Measurements from ENCODE around the gene BBS2.
A peak's percentile ranks its signal among the peaks of the same experiment; 100 is the strongest.

BBS2 gene

DNA sequence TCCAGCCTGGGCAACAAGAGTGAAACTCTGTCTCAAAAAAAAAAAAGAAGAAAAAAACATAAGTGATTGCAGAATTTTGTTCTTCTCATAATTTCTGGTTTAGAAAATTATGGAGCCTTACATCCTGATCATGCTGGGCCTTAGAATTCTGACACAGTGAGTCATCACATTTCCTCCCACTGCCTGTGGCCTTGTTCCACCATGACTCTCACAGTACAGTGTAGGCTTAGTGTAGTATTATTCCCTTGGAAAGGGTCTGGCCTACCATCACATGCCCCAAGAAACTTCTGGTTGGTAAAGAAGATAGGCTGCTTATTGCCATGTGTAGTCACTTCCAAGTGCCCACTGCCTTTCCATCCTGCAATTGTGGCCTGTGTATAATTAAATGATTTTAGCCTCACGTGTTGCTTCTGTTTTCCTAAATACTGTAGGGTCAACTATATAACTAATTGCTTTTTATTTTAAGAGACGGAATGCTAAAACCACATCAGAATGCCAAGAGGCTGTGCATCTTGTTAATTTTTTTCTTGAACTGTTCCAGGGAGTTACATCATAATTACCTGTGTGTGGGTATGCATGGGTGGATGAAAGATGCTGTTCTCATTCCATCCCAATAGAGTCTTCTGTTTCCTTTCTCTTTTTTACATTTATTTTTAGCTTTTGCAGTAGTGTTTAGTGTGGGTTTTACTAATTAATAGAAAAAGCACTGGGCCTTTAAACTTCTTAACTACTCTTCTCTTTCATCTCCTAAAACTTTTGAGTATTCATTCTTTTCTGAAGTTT, 42.5 kb downstream of the BBS2 start:
- Mint-ChIP-seq H3K4me3 (no peak overlapping the region), H3K36me3 (ENCODE audit: low read depth) (peaks cover 43% of the 10 kb centered on the region), H3K27me3 (ENCODE audit: low read depth) (no peaks in the 10 kb centered on the region), H3K27ac (no peak overlapping the region), H3K4me1 (ENCODE audit: low read depth) (peaks cover 7% of the 10 kb centered on the region), H3K9me3 (no peaks in the 10 kb centered on the region)
- DNase-seq (ENCODE audit: low spot score), result no peak

DNA sequence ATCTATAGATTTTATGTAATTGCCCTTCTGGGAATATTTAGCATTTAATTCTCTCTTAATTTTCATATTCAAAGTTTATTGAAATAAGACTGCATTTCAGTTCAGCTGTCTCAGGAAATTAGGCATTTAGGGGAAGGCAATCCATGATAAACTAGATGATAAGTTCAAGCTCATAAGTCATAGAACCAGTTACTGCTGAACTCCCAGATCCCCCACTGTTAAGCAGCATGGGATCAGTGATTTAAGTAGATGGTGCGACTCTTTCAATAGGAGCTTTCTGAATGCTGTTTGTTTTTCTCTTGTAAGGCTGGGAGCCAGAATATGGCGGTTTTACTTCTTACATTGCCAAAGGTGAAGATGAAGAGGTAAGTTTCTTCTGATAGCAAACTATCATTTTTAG, 44.6 kb downstream of the BBS2 start:
- no peak overlapping the region for H3K27ac Mint-ChIP-seq
- DNase-seq (ENCODE audit: low spot score), result no peak
- H3K4me3 Mint-ChIP-seq, result no peak overlapping the region
- H3K9me3 Mint-ChIP-seq, result no peaks in the 10 kb centered on the region
- no peaks in the 10 kb centered on the region for H3K27me3 Mint-ChIP-seq (ENCODE audit: low read depth)
- H3K4me1 Mint-ChIP-seq (ENCODE audit: low read depth), result peaks cover 7% of the 10 kb centered on the region
- H3K36me3 Mint-ChIP-seq (ENCODE audit: low read depth), result peaks cover 52% of the 10 kb centered on the region

DNA sequence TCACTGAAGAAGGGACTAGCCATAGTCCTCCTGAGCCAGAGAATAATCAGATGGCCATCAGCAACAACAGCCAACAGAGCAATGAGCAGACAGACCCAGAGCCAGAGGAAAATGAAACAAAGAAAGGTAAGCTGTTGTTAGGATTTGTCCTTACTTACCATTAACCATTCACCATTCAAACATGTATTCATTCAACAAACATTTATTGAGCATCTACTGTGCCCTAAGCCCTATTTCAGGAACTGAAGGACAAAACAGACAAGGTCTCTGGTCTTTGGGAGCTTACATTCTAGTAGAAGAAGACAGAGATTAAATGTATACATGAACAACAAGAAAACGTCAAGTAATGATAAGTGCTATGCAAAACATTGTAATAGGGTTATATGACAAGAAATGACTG, 49.2 kb downstream of the BBS2 start:
- Mint-ChIP-seq H3K4me3 (no peak overlapping the region), H3K9me3 (no peaks in the 10 kb centered on the region), H3K36me3 (ENCODE audit: low read depth) (peaks cover 65% of the 10 kb centered on the region), H3K27ac (no peak overlapping the region), H3K4me1 (ENCODE audit: low read depth) (no peaks in the 10 kb centered on the region), H3K27me3 (ENCODE audit: low read depth) (no peaks in the 10 kb centered on the region)
- DNase-seq (ENCODE audit: low spot score), result no peak

DNA sequence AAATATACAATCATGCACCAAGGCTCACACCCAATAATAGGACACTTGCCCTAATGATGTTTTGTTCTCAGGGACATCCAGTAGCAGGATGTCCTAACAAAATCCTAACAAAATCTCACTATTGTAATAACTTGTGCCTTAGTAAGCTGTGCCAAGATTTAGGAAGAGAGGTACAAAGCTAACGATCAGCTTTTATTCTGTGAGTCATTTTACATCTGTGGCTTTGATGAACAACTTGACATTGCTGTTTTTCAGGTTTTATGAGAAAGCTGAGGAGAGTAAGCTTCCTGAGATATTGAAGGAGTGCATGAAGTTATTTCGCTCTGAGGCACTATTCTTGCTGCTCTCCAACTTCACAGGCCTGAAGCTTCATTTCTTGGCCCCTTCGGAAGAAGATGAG, 49.6 kb downstream of the BBS2 start:
- Mint-ChIP-seq H3K27ac (no peak overlapping the region), H3K36me3 (ENCODE audit: low read depth) (peaks cover 65% of the 10 kb centered on the region)

DNA sequence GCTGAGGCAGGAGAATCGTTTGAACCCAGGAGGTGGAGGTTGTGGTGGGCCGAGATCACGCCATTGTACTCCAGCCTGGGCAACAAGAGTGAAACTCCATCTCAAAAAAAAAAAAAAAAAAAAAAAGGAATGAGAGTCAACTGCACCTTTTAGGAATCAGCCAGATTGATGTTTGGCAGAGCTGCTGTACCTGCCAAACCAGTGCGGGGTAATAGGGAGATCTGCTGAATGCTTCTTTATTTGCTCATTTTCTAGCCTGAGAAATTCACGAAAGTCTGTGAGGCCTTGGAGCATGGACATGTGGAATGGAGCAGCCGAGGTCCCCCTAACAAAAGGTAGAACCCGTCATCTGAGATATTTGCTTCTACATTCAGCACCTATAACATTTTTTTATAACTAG, 50.1 kb downstream of the BBS2 start:
- H3K9me3 Mint-ChIP-seq, result no peaks in the 10 kb centered on the region
- H3K27ac Mint-ChIP-seq, result no peak overlapping the region
- H3K27me3 Mint-ChIP-seq (ENCODE audit: low read depth), result no peaks in the 10 kb centered on the region
- H3K4me1 Mint-ChIP-seq (ENCODE audit: low read depth), result no peaks in the 10 kb centered on the region
- no peak overlapping the region for H3K4me3 Mint-ChIP-seq
- peaks cover 61% of the 10 kb centered on the region for H3K36me3 Mint-ChIP-seq (ENCODE audit: low read depth)
- DNase-seq (ENCODE audit: low spot score), result no peak

More for the DNA sequence above, 49.6 kb downstream of the BBS2 start:
- Mint-ChIP-seq H3K9me3 (no peaks in the 10 kb centered on the region), H3K4me3 (no peak overlapping the region), H3K4me1 (ENCODE audit: low read depth) (no peaks in the 10 kb centered on the region), H3K27me3 (ENCODE audit: low read depth) (no peaks in the 10 kb centered on the region)
- DNase-seq (ENCODE audit: low spot score), result no peak

DNA sequence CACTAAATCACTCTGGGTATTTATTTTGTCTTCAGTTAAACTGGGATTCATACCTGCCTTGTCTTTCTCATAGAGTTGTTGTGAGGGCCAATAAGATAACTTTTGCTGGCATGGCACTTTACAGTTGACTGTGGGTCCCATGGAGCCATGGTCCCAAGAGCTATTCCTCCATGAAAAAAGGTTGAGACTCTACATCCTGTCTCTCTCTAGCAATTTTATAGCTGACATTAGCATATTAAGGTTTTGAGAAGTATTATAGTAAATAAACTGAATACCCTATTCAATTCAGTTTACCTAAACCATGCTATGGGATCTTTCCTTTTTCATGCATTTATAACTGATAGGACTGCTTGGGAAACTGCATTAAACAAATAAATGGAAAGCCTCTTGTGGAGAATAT, 51.0 kb downstream of the BBS2 start:
- no peak overlapping the region for H3K4me3 Mint-ChIP-seq
- DNase-seq (ENCODE audit: low spot score), result no peak
- no peaks in the 10 kb centered on the region for H3K4me1 Mint-ChIP-seq (ENCODE audit: low read depth)
- no peaks in the 10 kb centered on the region for H3K27me3 Mint-ChIP-seq (ENCODE audit: low read depth)
- no peak overlapping the region for H3K27ac Mint-ChIP-seq
- peaks cover 69% of the 10 kb centered on the region for H3K36me3 Mint-ChIP-seq (ENCODE audit: low read depth)
- no peaks in the 10 kb centered on the region for H3K9me3 Mint-ChIP-seq

DNA sequence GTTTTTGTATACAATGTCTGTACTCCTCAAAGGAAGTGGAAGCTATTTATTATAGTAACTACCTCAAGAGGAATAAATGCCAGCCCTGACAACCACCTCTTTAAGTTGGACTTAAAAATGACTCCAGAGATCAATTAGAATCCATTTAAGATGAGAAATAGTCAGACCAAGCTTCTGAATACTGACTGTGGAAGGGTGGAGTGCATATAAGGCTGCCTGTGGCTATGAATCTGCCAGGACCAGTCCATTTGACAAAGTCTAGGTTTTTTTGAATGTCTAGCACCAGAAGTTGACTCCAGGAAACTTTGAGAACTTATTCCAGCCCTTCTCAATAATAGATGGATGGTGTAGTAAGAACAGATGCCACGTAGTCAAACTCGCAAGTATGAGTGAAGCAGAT, 53.5 kb downstream of the BBS2 start:
- no peak overlapping the region for H3K4me3 Mint-ChIP-seq
- DNase-seq (ENCODE audit: low spot score), result no peak
- H3K4me1 Mint-ChIP-seq (ENCODE audit: low read depth), result no peaks in the 10 kb centered on the region
- peaks cover 71% of the 10 kb centered on the region for H3K36me3 Mint-ChIP-seq (ENCODE audit: low read depth)
- H3K9me3 Mint-ChIP-seq, result no peaks in the 10 kb centered on the region
- no peaks in the 10 kb centered on the region for H3K27me3 Mint-ChIP-seq (ENCODE audit: low read depth)
- no peak overlapping the region for H3K27ac Mint-ChIP-seq

DNA sequence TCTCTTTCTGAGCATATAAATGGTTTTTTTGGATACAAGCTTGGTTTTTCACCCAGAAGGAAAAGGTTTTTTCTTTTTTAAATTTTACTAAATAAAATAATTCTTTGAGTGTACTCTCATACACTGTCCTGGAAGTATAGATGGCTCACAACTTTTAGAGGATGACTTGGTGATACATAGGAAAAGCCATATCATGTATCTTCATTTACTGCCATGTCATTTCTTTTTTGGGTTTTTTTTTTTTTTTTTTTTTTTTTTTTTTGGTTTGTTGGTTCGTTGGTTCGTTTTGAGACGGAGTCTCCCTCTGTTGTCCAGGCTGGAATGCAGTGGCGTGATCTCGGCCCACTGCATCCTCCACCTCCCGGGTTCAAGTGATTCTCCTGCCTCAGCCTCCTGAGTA, 56.7 kb downstream of the BBS2 start:
- no peak for DNase-seq (ENCODE audit: low spot score)
- Mint-ChIP-seq H3K9me3 (no peaks in the 10 kb centered on the region), H3K36me3 (ENCODE audit: low read depth) (peaks cover 60% of the 10 kb centered on the region), H3K4me1 (ENCODE audit: low read depth) (no peaks in the 10 kb centered on the region), H3K27me3 (ENCODE audit: low read depth) (no peaks in the 10 kb centered on the region), H3K4me3 (no peak overlapping the region), H3K27ac (no peak overlapping the region)

DNA sequence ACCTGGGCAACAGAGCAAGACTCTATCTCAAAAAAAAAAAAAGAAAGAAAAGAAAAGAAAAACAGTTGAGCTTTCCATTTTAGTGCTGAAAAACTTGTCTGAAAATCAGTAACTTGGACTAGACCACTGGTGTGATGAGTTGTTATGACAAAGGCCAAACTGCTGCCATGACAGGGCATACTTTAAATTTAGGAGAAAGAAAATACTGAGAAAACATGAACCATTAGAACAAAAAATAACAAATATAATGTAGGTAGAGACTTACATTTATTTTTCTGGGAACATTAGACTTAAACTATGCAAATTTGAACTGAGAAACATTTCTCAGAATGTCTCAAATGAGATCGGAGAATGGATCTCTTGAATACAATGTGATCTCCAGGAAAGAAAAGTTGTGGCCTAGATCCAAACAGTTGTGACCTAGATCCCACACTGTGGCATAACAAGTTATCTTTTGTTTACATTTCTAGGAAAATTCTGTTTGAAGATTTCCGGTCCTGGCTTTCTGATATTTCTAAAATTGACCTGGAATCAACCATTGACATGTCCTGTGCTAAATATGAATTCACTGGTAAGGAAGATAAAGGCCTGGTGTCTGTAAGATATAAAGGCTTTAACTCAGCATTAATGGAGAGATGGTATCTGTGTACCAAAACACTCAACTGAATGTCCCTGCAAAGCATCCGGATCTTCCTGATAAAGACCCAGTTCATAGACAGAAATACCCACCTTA, 57.6 kb downstream of the BBS2 start:
- Mint-ChIP-seq H3K36me3 (ENCODE audit: low read depth) (peaks cover 57% of the 10 kb centered on the region), H3K4me3 (no peak overlapping the region), H3K27me3 (ENCODE audit: low read depth) (no peaks in the 10 kb centered on the region), H3K9me3 (no peaks in the 10 kb centered on the region), H3K4me1 (ENCODE audit: low read depth) (no peaks in the 10 kb centered on the region), H3K27ac (no peak overlapping the region)
- DNase-seq (ENCODE audit: low spot score), result no peak

DNA sequence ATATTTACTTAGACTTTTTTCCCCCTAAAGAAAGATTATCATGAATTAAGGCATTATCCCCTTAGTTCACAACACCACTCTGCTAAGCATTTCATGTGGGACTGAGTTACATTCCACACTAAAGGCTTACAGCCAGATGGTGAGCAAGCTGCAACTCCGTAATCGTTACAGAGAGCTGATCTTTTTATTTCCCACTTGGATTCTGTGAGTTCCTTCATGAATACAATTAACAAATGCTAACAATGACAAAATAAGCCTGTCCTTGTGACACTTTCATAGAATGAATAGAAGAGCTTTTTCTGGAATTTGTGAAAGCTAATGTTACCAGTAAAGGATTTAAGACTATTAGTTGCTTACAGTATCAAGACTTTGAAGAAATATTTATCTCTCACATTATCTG, 59.7 kb downstream of the BBS2 start:
- peaks cover 58% of the 10 kb centered on the region for H3K36me3 Mint-ChIP-seq (ENCODE audit: low read depth)
- H3K9me3 Mint-ChIP-seq, result no peaks in the 10 kb centered on the region
- DNase-seq (ENCODE audit: low spot score), result no peak
- H3K4me3 Mint-ChIP-seq, result no peak overlapping the region
- no peak overlapping the region for H3K27ac Mint-ChIP-seq
- H3K4me1 Mint-ChIP-seq (ENCODE audit: low read depth), result peaks cover 9% of the 10 kb centered on the region
- H3K27me3 Mint-ChIP-seq (ENCODE audit: low read depth), result no peaks in the 10 kb centered on the region

DNA sequence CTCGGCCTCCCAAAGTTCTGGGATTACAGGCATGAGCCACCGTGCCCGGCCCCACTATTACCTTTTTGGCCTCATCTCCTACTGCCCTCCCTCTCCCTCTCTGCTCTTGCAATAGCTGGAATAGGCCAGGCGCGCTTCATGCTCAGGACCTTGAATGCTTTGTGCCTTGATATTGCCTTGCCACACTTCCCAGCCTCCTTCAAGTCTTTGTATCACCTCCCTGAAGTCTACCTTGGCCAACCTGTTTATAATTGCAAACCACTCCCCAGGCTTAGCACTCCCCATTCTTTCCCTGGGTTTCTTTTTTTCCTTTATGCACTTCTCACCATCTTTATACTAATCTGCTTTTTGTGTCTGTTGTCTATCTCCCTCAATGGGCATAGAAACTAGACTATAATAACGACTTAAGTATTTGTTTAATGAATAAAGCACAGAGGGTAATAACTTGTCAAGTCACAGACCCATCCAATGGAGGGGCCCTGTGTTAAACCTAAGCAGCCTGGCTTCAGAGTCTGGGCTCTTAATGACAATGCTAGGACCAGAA, 61.8 kb downstream of the BBS2 start:
- no peaks in the 10 kb centered on the region for H3K9me3 Mint-ChIP-seq
- no peak overlapping the region for H3K27ac Mint-ChIP-seq
- peaks cover 61% of the 10 kb centered on the region for H3K36me3 Mint-ChIP-seq (ENCODE audit: low read depth)
- no peak for DNase-seq (ENCODE audit: low spot score)
- no peak overlapping the region for H3K4me3 Mint-ChIP-seq
- H3K4me1 Mint-ChIP-seq (ENCODE audit: low read depth), result peaks cover 12% of the 10 kb centered on the region
- H3K27me3 Mint-ChIP-seq (ENCODE audit: low read depth), result no peaks in the 10 kb centered on the region

DNA sequence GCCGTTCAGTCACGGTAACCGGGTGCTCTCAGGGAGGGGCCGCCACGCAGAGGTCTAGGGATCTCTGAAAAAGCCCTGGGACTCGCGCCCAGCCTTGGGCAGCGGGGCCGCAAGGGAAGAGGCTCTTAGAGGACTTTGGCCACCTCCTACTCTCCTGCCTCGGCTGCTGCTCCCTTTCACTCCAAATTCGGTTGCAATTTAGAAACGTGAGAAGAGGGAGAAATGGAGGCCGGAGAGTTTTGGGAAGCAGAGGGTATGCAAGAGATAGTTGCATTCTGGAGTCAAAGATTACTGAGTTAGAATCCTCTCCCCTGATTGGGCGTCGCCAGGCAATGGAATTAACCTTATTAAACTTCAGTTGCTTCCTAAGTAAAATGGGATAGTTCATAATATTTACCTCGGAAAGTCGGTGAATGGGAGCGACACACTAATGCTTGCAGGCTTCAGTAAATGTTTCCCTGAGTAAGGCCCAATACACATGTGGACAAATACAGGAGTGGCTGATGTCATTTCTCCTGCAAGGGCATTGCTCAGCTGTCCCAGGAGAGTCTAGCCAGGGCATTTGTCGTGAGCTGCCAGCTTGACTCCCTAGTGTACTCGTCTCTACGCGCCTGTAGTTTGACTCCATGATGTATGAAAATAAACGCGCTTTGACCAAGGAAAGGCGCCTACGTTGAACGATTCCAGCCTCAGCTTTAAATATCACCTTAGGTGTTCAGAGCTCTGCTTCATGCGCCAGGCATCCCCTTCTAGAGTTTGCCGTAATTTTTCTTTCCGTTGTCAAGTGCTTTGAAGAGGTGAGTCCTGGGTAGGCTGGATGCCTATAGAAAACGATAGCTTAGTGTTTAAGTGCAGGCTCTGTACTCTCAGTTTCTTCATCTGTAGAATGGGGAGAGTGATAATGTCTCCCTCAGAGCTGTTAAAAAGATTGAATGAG, 67.8 kb downstream of the BBS2 start:
- H3K4me1 Mint-ChIP-seq (ENCODE audit: low read depth), result peaks cover 47% of the 10 kb centered on the region
- DNase-seq (ENCODE audit: low spot score), result no peak
- H3K9me3 Mint-ChIP-seq, result no peaks in the 10 kb centered on the region
- H3K27me3 Mint-ChIP-seq (ENCODE audit: low read depth), result no peaks in the 10 kb centered on the region
- H3K36me3 Mint-ChIP-seq (ENCODE audit: low read depth), result peaks cover 52% of the 10 kb centered on the region
- peak overlapping the region; percentile 95 for H3K4me3 Mint-ChIP-seq
- H3K27ac Mint-ChIP-seq, result peak overlapping the region; percentile 94

DNA sequence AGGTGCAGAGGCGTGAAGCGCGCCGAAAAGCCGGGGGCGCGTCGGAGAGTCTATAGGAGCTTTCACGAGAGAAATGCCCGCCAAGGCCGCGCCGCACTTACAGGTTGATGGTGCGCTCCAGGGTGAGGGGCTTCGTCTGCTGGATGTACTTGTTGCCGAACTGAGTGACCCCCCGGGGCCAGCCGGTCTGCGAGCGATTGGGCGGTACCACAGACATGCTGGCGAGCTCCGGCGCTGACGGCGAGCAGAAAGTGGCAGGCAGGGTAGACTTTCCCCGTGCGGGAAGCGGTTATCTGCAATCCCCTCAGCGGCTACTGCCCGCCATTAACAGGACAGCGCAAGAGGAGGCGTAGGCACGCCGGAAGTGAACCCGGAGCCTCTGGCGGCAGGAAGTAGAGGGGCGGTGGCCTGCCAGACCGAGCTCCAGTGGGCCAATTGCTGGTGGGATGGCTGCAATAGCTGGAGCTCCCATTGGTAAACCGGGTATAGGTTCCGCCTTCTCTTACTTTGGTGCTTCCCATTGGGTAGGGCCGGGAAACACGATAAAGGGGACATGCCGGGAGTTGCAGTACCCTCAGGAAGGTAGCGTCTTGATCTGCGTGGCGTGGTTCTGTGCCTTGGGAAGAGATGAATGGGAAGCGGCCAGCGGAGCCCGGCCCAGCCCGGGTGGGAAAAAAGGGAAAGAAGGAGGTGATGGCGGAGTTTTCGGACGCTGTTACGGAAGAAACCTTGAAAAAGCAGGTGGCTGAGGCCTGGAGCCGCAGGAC, 68.7 kb downstream of the BBS2 start, which contains the start of the genes NUDT21 and OGFOD1:
Gene NUDT21, minus strand, starts transcription at position 347 of the 767 bp plus-strand sequence. Its CDS starts 130 bp downstream, at position 217.
Gene OGFOD1, plus strand, starts transcription at position 569 of the 767 bp plus-strand sequence. Its CDS starts 59 bp downstream, at position 628.
- Mint-ChIP-seq H3K4me3 (peak within 1 kb of the TSS; percentile 95), H3K36me3 (ENCODE audit: low read depth) (peaks cover 50% of the 10 kb centered on the region), H3K4me1 (ENCODE audit: low read depth) (peaks cover 49% of the 10 kb centered on the region), H3K27ac (peak within 1 kb of the TSS; percentile 94), H3K9me3 (no peaks in the 10 kb centered on the region), H3K27me3 (ENCODE audit: low read depth) (no peaks in the 10 kb centered on the region)
- DNase-seq (ENCODE audit: low spot score), result peak; percentile 94
